Vagina (tissue), 2 donors: ENCODE results near the gene MEGF6. TPM values are rescaled to one million over a fixed set of nuclear protein-coding genes. Genes with fewer than 3 reads are reported as not detected.

Experiments used
- DNase-seq, 2 donors: peaks; one replicate each; pipeline ENCODE4 v3.0.0-alpha.2; 2017; ENCODE audit errors: extremely low spot score in 2 of 2
- H3K27ac ChIP-seq: fragments of 200-600 bp; sonication (generic); one replicate; pipeline ENCODE4 v1.5.1; 2019
- H3K27me3 ChIP-seq: fragments of 200-600 bp; sonication (generic); one replicate; pipeline ENCODE4 v1.5.1; 2019
- H3K36me3 ChIP-seq, 2 donors: fragments of 200-600 bp; sonication (generic); one replicate each; pipeline ENCODE4 v1.5.1; 2017 to 2019
- H3K4me1 ChIP-seq: fragments of 200-600 bp; sonication (generic); one replicate; pipeline ENCODE4 v1.5.1; 2019
- H3K4me3 ChIP-seq, 2 donors: fragments of 200-600 bp; sonication (generic); 1 replicate in 1 of 2; 2 replicates in 1 of 2; pipeline ENCODE4 v1.5.1; 2016 to 2019
- H3K9me3 ChIP-seq: fragments of 200-600 bp; sonication (generic); one replicate; pipeline ENCODE4 v1.5.1; 2019
- POLR2A ChIP-seq, 2 donors: fragments of 450-650 bp; IDR thresholded peaks; one replicate each; pipeline ENCODE4 v1.6.1; 2017; ENCODE audit warnings: antibody characterized with exemption in 2 of 2, mild to moderate bottlenecking in 2 of 2, moderate library complexity in 2 of 2
- POLR2AphosphoS5 ChIP-seq, 2 donors: sonication (generic); formaldehyde crosslinking; IDR thresholded peaks; one replicate each; pipeline ENCODE4 v1.9.0; 2017; ENCODE audit warnings: antibody characterized with exemption in 2 of 2, mild to moderate bottlenecking in 2 of 2, low read depth in 1 of 2; ENCODE audit not compliant: insufficient read depth in 1 of 2
- intact Hi-C: fragments of 100-400 bp; cut with DNase I; formaldehyde crosslinking; loops from one replicate; pipeline ENCODE4 v1.15.1; 2023
- total RNA-seq: library from RNA; depleted of rRNA; stranded (reverse); fragments of >200 nt; gene quantifications from one replicate; pipeline ENCODE4 v1.2.3, GENCODE V29; 2016
- TF ChIP-seq, protein P1 (sequence below), 3 experiments: fragments of 450-650 bp in 2 of 3; fragments of 200-600 bp in 1 of 3; sonication (generic) in 1 of 3; IDR thresholded peaks; one replicate each; pipeline ENCODE4 v1.5.1; 2017 to 2019; ENCODE audit warnings: antibody characterized with exemption in 3 of 3, mild to moderate bottlenecking in 2 of 3, moderate library complexity in 2 of 3

MEGF6 gene
- total RNA-seq, 1 donor from 2014 or later: 37.6 TPM

DNA sequence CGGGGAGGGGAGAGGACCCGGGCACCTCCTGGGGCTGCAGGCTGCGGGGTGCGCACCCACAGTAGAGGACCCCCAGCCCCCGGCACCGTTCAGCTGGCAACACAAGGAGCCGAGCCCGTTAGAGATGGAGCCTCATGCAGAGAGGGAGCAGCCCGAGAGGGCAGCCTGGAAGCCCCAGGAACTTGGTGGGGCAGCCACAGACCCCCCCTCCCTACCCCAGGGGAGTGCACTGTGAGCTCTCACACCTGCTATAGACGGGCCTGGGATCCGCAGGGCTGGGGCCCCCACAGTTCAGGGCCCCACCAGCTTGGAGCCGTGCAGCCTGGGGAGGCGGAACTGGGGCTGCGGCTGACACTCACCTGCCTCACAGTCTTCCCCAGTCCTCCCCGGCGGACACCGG lies 109.9 kb downstream of the MEGF6 start:
- DNase-seq: no peak
- Histone ChIP-seq H3K27ac (no peak overlapping the region), H3K27me3 (no peaks in the 10 kb centered on the region), H3K9me3 (no peaks in the 10 kb centered on the region), H3K4me1 (peaks cover 21% of the 10 kb centered on the region), H3K4me3 (no peak overlapping the region), H3K36me3 (no peaks in the 10 kb centered on the region)
- TF ChIP-seq, protein P1, sequence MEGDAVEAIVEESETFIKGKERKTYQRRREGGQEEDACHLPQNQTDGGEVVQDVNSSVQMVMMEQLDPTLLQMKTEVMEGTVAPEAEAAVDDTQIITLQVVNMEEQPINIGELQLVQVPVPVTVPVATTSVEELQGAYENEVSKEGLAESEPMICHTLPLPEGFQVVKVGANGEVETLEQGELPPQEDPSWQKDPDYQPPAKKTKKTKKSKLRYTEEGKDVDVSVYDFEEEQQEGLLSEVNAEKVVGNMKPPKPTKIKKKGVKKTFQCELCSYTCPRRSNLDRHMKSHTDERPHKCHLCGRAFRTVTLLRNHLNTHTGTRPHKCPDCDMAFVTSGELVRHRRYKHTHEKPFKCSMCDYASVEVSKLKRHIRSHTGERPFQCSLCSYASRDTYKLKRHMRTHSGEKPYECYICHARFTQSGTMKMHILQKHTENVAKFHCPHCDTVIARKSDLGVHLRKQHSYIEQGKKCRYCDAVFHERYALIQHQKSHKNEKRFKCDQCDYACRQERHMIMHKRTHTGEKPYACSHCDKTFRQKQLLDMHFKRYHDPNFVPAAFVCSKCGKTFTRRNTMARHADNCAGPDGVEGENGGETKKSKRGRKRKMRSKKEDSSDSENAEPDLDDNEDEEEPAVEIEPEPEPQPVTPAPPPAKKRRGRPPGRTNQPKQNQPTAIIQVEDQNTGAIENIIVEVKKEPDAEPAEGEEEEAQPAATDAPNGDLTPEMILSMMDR (IDR thresholded peaks at IDR 0.05): no peak
- TF ChIP-seq POLR2A (IDR thresholded peaks at IDR 0.05) (no peak), POLR2AphosphoS5 (IDR thresholded peaks at IDR 0.05; ENCODE audit: insufficient read depth in 1 of 2, low read depth in 1 of 2) (no peak)
- intact Hi-C loops: no loop called here

DNA sequence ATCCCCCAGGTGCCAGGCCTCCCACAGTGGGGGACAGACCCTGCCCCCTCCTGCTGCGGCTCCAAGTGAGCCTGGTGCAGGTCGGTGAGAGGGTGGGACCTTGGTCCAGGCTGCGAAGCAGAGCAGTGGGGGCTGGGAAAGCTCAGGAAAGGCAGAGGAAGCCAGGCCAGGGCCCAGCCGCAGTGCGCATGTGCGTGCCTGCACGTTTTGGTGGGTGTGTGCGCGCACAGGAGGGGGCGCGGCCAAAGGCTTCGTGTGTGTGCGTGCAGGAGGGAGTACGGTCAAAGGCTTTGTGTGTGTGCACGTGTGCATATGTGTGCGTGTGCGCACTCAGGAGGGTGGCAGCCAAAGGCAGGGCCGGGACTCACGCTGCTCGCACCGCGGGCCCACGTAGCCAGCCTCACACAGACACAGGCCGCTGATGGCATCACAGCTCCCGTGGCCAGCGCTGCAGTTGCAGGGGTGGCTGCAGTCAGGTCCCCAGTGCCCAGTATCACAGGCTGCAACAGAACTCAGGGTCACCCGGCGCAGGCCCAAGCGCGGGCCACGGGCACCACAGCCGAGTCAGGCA lies 111.0 kb downstream of the MEGF6 start:
- TF ChIP-seq POLR2A (IDR thresholded peaks at IDR 0.05) (no peak), POLR2AphosphoS5 (IDR thresholded peaks at IDR 0.05; ENCODE audit: insufficient read depth in 1 of 2, low read depth in 1 of 2) (no peak)
- TF ChIP-seq, protein P1 (IDR thresholded peaks at IDR 0.05): no peak
- Histone ChIP-seq H3K4me1 (peaks cover 16% of the 10 kb centered on the region), H3K4me3 (no peak overlapping the region), H3K27me3 (no peaks in the 10 kb centered on the region), H3K9me3 (no peaks in the 10 kb centered on the region), H3K27ac (no peak overlapping the region), H3K36me3 (no peaks in the 10 kb centered on the region)
- intact Hi-C loops: no loop called here
- DNase-seq: no peak

DNA sequence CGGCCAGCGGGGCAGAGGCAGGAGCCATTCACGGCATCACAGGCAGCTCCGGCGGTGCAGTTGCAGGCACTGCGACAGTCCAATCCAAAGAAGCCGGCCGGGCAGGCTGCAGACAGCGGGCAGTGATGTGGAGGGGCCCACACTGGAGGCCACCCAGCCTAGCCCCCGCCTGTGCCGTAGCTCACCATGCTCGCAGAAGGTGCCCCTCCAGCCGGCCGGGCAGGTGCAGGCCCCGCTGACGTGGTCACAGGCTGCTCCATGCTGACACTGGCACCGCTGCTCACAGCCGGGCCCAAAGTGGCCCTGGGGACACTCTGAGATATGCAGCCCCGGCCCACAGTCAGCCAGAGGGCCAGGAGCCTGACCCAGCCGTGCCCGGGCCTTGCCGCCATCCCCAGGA lies 111.7 kb downstream of the MEGF6 start:
- TF ChIP-seq POLR2AphosphoS5 (IDR thresholded peaks at IDR 0.05; ENCODE audit: insufficient read depth in 1 of 2, low read depth in 1 of 2) (no peak), POLR2A (IDR thresholded peaks at IDR 0.05) (no peak)
- TF ChIP-seq, protein P1 (IDR thresholded peaks at IDR 0.05): no peak
- intact Hi-C loops: no loop called here
- no peak overlapping the region for H3K4me3 ChIP-seq
- H3K36me3 ChIP-seq: no peaks in the 10 kb centered on the region
- peaks cover 9% of the 10 kb centered on the region for H3K4me1 ChIP-seq
- no peak overlapping the region for H3K27ac ChIP-seq
- no peak for DNase-seq
- H3K27me3 ChIP-seq: no peaks in the 10 kb centered on the region
- no peaks in the 10 kb centered on the region for H3K9me3 ChIP-seq

DNA sequence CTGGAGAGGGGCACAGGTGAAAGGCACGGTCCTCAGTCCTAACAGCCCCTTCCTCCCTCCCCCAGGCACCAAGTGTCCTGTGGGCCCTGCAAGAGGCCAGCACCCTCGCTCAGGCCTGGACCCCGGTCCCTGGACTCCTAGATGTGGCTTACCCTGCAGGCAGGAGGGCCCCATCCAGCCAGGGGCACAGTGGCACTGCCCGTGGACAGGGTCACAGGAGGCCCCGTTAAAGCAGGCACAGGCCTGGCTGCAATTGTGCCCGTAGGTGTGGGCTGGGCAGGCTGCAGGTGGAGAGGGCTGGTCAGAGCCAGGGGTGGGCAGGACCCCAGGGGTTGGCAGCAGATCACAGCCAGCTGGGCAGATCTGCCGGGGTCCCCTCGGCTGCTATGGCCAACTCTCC lies 112.3 kb downstream of the MEGF6 start:
- H3K9me3 ChIP-seq: no peaks in the 10 kb centered on the region
- H3K27ac ChIP-seq: no peak overlapping the region
- no peak overlapping the region for H3K4me3 ChIP-seq
- H3K27me3 ChIP-seq: no peaks in the 10 kb centered on the region
- intact Hi-C loops: no loop called here
- TF ChIP-seq, protein P1 (IDR thresholded peaks at IDR 0.05): no peak
- no peak for TF ChIP-seq POLR2AphosphoS5 (IDR thresholded peaks at IDR 0.05; ENCODE audit: insufficient read depth in 1 of 2, low read depth in 1 of 2)
- TF ChIP-seq POLR2A (IDR thresholded peaks at IDR 0.05): no peak
- H3K4me1 ChIP-seq: peaks cover 4% of the 10 kb centered on the region
- no peak for DNase-seq
- H3K36me3 ChIP-seq: peaks cover 0 to 5% of the 10 kb centered on the region in 2 donors

DNA sequence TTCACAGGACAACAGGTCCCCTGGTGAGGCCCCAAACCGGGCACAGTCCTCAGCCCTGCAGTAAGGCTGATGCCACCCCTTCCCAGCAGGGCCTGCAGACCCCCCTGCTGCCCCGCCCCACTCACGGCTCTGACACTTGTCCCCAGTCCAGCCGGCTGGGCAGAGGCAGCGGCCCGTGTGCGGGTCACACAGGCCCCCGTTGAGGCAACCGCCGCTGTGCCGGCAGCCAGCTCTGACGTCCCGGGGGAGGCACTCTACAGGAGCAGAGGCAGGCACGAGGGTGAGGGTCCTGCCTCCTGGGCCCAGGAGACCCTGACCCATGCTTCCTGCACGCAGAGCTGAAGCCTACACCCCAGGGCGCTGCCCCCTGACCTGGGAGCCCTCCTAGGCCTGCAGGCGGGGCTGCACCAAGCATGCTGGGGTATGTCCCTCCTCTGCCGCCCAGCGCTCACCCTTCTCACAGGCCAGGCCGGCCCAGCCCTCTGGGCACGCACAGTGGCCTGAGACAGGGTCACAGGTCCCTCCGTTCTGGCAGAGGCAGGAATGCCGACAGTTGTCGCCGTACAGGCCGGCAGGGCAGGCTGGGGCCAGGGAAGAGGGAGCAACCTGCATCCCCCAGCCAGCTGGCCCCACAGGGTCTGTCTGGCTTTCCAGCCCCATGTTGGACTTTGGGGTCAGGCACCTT lies 112.9 kb downstream of the MEGF6 start:
- no peak for DNase-seq
- no peaks in the 10 kb centered on the region for H3K4me1 ChIP-seq
- H3K36me3 ChIP-seq: peaks cover 0 to 5% of the 10 kb centered on the region in 2 donors
- H3K9me3 ChIP-seq: no peaks in the 10 kb centered on the region
- TF ChIP-seq POLR2A (IDR thresholded peaks at IDR 0.05) (no peak), POLR2AphosphoS5 (IDR thresholded peaks at IDR 0.05; ENCODE audit: insufficient read depth in 1 of 2, low read depth in 1 of 2) (no peak)
- TF ChIP-seq, protein P1 (IDR thresholded peaks at IDR 0.05): no peak
- no peak overlapping the region for H3K4me3 ChIP-seq
- H3K27ac ChIP-seq: no peak overlapping the region
- H3K27me3 ChIP-seq: no peaks in the 10 kb centered on the region
- intact Hi-C loops: no loop called here
